Right atrium auricular region (tissue), 2 donors: ENCODE data around the gene AMBRA1. TPM values are rescaled to one million over a fixed set of nuclear protein-coding genes. Genes with fewer than 3 reads are reported as not detected.
A peak's percentile ranks its signal among the peaks of the same experiment; 100 is the strongest.

Experiments
- DNase-seq: peaks from one replicate; pipeline ENCODE4 v3.0.0-alpha.2; 2019; ENCODE audit warnings: low spot score
- H3K27ac ChIP-seq, 2 donors: fragments of 200-600 bp; sonication (generic); 1 replicate in 1 of 2; 2 replicates in 1 of 2; pipeline ENCODE4 v1.5.1; 2016 to 2019
- H3K27me3 ChIP-seq, 2 donors: fragments of 200-600 bp; sonication (generic); one replicate each; pipeline versions ENCODE4 v1.5.1 to v1.6.0; 2017 to 2019
- H3K36me3 ChIP-seq: fragments of 200-600 bp; sonication (generic); one replicate; pipeline ENCODE4 v1.5.1; 2016
- H3K4me1 ChIP-seq, 2 donors: fragments of 200-600 bp; sonication (generic); one replicate each; pipeline versions ENCODE4 v1.5.1 to v1.6.0; 2017 to 2019
- H3K4me3 ChIP-seq, 2 donors: fragments of 200-600 bp; sonication (generic); 1 replicate in 1 of 2; 2 replicates in 1 of 2; pipeline ENCODE4 v1.5.1; 2017 to 2019; ENCODE audit warnings: mild to moderate bottlenecking in 1 of 2, moderate library complexity in 1 of 2
- H3K9me3 ChIP-seq, 2 donors: fragments of 200-600 bp; sonication (generic); one replicate each; pipeline ENCODE4 v1.5.1; 2019
- total RNA-seq, 2 donors: library from RNA; depleted of rRNA; stranded (reverse); fragments of >200 nt; gene quantifications; one replicate each; pipeline ENCODE4 v1.1.0, GENCODE V29; 2016
- TF ChIP-seq, protein P1 (sequence below), 2 donors: fragments of 200-600 bp; sonication (generic); IDR thresholded peaks; one replicate each; pipeline ENCODE4 v1.5.1; 2019; ENCODE audit warnings: antibody characterized with exemption in 2 of 2

Gene AMBRA1
- total RNA-seq, 2 donors from 2014 or later, result 16.8 to 22.0 TPM

DNA sequence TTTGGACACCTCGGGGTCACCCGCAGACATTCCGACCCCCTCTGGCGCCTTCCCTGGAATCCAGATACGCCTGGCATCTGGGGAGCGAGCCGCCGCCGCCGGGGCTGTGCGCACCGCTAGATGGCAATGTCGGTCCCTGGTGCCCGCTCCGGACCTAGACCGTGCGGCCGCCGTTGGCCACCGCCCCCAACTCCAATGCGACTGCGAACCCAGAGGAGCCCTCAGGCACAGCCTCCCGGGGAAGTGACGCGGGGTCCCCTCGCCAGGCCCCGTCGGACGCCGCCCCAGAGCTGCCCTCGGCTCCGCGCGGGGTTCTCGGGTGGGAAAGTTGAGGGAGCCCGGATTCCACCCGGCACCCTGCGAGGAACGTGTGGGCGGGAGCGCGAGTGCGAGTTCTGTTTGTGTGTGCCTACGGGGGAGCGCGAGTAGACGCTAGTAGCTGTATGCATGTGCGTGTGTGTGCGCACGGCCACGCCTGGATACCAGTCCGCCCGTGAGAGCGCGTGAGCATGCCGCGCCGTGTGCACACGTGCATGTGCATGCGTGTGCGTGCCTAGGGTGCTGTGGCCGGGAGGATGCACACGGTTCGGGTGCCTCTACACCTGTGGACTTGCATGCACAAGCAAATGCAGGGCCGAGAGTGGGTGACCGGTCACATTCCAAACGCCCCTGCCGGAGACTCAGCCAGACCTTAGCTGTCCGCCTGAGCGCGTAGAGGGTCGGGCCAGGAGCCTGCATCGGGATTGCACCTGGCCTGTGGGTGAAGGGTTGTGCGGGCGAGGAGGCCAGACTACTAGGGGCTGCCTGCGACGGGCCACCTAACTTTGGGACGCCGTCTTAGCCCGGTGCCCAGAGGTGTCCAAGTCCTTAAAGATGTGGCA lies 204.1 kb downstream of the AMBRA1 start:
- H3K27me3 ChIP-seq, result peaks cover 12 to 28% of the 10 kb centered on the region in 2 donors
- H3K27ac ChIP-seq, result no peak overlapping the region

GRCh38 chr11:46388619-46389449 lies 205.0 kb downstream of the AMBRA1 start:
- H3K4me3 ChIP-seq, result peak overlapping the region in 1 of 2 donors; percentile 52

More for the DNA sequence above, 204.1 kb downstream of the AMBRA1 start:
- H3K9me3 ChIP-seq, result no peaks in the 10 kb centered on the region
- H3K4me3 ChIP-seq, result peak overlapping the region; percentile 14 to 52
- H3K4me1 ChIP-seq, result peaks cover 0 to 49% of the 10 kb centered on the region in 2 donors
- H3K36me3 ChIP-seq, result no peaks in the 10 kb centered on the region
- DNase-seq, result no peak
- TF ChIP-seq, protein P1, sequence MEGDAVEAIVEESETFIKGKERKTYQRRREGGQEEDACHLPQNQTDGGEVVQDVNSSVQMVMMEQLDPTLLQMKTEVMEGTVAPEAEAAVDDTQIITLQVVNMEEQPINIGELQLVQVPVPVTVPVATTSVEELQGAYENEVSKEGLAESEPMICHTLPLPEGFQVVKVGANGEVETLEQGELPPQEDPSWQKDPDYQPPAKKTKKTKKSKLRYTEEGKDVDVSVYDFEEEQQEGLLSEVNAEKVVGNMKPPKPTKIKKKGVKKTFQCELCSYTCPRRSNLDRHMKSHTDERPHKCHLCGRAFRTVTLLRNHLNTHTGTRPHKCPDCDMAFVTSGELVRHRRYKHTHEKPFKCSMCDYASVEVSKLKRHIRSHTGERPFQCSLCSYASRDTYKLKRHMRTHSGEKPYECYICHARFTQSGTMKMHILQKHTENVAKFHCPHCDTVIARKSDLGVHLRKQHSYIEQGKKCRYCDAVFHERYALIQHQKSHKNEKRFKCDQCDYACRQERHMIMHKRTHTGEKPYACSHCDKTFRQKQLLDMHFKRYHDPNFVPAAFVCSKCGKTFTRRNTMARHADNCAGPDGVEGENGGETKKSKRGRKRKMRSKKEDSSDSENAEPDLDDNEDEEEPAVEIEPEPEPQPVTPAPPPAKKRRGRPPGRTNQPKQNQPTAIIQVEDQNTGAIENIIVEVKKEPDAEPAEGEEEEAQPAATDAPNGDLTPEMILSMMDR (IDR thresholded peaks at IDR 0.05), result peak; percentile 83 to 95

GRCh38 chr11:46387919-46388618 lies 205.8 kb downstream of the AMBRA1 start:
- H3K9me3 ChIP-seq, result no peaks in the 10 kb centered on the region
- H3K27me3 ChIP-seq, result peaks cover 12 to 28% of the 10 kb centered on the region in 2 donors
- H3K4me1 ChIP-seq, result peaks cover 0 to 48% of the 10 kb centered on the region in 2 donors
- no peak overlapping the region for H3K4me3 ChIP-seq
- H3K27ac ChIP-seq, result no peak overlapping the region
- H3K36me3 ChIP-seq, result no peaks in the 10 kb centered on the region
- DNase-seq, result no peak
- TF ChIP-seq, protein P1 (IDR thresholded peaks at IDR 0.05), result no peak

More at GRCh38 chr11:46388619-46389449, 205.0 kb downstream of the AMBRA1 start:
- Histone ChIP-seq H3K27ac (no peak overlapping the region), H3K9me3 (no peaks in the 10 kb centered on the region), H3K4me1 (peaks cover 0 to 49% of the 10 kb centered on the region in 2 donors), H3K27me3 (peaks cover 12 to 28% of the 10 kb centered on the region in 2 donors), H3K36me3 (no peaks in the 10 kb centered on the region)
- DNase-seq, result no peak
- TF ChIP-seq, protein P1 (IDR thresholded peaks at IDR 0.05), result no peak

DNA sequence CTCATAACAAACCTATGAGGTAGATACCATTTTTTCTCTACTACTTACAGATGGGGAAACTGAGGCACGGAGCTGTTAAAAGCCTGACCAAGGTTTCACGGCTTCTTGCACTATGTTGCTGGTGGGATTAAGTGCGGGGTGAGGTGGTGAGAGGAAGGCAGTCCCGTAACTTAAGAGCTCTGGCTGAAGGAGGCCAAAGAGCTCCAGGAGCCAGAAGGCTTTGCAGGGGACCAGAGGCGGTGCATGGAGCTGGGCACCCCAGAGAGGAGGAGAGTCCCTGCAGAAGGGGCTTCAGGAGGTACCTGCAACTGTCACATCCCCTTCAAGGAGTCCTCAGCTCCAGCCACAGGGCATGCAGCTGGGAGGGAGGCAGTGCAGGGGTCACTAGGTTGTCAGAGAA lies 206.4 kb downstream of the AMBRA1 start:
- peaks cover 12 to 28% of the 10 kb centered on the region in 2 donors for H3K27me3 ChIP-seq
- TF ChIP-seq, protein P1 (IDR thresholded peaks at IDR 0.05), result no peak

GRCh38 chr11:46386674-46387073 lies 207.1 kb downstream of the AMBRA1 start:
- no peak overlapping the region for H3K4me3 ChIP-seq
- H3K9me3 ChIP-seq, result no peaks in the 10 kb centered on the region
- H3K27ac ChIP-seq, result no peak overlapping the region
- DNase-seq, result no peak
- H3K4me1 ChIP-seq, result peaks cover 0 to 48% of the 10 kb centered on the region in 2 donors
- H3K27me3 ChIP-seq, result peaks cover 12 to 25% of the 10 kb centered on the region in 2 donors
- TF ChIP-seq, protein P1 (IDR thresholded peaks at IDR 0.05), result no peak
- no peaks in the 10 kb centered on the region for H3K36me3 ChIP-seq

More for the DNA sequence above, 206.4 kb downstream of the AMBRA1 start:
- no peak overlapping the region for H3K4me3 ChIP-seq
- H3K27ac ChIP-seq, result no peak overlapping the region
- peaks cover 0 to 48% of the 10 kb centered on the region in 2 donors for H3K4me1 ChIP-seq
- DNase-seq, result no peak
- no peaks in the 10 kb centered on the region for H3K9me3 ChIP-seq
- H3K36me3 ChIP-seq, result no peaks in the 10 kb centered on the region
